Measurements from ENCODE around the gene POMT1.
"Not testable (repeated sequence)": the region's sequence is repeated elsewhere in the genome, so short reads cannot be mapped to it uniquely, and the experiment has no call there.

Gene POMT1

DNA sequence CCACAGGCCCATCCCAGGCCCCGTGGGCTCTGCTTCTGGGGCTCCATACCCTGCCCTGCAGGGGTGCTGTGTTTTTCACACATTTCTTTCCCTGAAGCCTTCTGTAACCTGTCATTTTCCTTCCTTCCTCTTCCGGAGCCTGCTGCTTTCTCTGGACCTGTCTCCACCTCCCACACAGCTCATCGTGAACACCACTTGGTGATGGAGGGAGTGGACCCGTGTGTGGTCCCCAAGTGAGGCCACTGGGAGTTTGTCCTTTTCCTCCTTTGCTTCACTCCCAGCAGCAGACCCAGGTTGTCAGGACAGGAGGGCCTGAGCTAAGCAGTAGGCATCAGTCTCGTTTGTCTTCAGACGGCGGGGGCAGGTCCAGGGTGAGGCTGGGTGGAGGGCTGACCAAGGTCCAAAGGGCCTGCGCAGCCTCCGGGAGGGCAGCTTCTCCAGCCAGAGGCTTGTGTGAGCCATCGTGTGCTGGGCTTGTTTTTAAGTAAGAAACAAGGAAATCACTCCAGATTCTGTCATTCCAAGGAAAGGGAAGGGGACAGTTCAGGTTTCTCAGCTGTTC lies 5.8 kb upstream of the POMT1 start:
- DNase-seq: no peak

DNA sequence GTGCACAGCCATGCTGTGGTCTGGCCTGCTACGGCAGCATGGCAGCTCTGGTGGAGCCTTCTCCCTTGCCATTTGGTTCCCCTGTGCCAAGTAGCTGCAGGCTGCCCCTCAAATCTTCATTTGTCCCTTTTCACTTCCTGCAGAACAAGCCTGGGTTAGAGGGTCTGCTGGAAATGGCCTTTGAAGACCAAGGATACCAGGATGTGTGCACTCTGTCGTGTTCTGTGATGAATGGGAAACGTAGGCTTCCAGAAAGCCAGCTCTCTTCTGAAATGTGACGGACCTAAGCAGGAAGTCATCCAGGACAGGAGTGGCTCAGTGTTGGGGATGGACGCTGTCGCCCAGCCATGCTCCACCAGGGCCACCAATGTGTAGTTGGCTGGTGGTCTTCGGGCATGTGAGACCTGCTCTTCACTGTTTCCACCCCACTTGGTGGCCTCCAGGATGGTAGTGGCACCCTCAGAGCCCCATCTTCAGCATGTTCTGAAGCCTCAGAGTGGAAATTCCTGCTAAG lies 3.4 kb upstream of the POMT1 start:
- no peak for DNase-seq

DNA sequence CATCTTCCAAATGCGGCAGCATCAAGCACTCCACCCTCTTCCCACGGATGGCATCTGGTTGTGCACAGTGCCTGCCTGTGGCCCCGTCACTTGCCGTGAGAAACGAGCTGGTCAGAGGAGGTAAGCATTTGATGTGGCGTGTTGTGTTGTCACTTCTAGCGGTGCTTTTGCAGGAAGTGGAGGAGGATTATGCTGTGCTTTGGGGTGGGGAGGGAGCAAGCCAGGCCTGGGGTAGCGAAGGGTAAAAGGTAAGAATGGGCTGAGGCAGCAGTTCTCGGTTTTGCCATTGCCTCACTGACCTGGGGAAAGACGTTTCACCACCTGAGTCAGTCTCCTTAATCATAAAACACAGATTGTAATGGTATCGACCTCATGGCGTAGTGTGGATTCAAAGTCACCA lies 2.3 kb upstream of the POMT1 start:
- DNase-seq: no peak

DNA sequence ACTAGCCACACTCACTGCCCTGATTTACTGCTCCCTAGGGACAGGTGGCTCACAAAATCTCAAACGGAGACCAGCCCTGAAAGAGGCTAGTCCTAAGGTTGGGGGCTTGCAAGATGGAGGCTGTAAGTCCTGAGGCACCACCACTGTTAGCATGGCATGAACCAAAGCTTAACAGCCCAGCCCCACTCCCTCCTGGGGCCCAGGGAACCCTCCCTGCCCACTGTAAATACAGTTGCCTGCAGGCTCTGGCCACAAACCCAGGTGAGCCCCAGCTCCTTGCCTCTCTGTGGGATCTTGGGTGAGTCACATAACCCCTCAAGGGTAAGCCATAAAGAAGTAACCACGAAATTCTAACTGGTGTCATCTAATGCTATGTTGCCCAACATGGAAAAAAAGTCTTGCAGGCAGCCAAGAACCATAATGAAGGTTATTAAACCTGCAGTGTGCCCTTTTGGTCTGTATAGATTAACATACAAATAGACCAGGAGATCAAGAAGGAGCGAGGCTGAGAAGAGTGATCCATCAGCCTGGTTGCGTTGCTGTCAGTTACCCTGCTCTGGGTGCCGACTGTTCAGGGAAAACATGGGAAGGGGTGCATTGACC lies 1.7 kb upstream of the POMT1 start:
- DNase-seq: peak; percentile 78

DNA sequence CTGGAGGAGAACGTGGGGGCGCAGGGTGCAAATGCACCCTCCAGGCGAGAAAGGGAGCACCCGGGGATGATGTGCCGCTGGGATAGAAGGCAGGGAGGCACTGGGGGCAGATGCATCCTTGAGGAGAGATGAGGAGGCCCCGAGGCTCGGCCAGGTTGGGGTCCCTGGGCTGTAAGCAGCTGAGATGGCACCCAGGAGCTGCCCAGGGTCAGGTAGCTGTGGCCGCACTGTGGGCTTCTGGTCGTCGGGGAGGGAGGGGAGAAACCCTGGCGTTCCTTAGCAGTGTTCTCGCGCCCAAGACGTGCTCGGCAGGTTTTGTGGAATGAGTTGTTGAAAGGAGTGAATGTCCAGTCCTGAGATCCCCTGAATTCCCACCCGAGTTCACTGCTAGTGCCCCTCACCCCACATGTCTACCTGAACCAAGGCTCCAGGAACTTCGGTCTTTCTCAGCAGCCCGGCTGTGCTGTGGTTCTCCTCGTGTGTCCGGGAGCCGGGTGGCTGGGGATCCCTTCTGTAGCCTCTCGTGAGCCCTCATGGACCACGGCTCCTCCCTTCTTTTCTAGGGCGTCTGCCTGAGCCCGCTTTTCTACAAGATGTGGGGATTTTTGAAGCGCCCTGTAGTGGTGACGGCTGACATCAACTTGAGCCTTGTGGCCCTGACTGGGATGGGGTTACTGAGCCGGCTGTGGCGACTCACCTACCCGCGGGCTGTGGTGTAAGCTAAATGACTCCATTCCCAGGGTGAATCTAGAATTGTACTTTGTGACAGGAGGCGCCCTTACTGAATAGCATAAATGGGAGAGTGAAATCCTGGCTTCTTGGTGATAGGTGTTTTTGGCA lies 1.1 kb downstream of the POMT1 start:
- peak; percentile 32 for DNase-seq

DNA sequence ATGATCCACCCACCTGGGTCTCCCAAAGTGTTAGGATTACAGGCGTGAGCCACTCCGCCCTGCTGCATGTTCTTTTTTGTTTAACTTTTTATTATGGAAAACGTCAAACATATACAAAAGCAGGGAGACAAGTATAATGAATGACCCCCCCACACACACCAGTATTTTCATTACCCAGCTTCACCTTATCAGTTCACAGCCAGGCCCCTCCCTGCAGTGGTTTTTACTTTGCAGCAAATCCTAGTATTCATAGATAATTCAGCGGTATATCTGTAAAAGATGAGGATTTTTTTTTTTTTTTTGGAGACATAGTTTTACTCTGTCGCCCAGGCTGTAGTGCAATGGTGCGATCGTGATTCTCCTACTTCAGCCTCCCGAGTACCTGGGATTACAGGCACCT lies 2.3 kb downstream of the POMT1 start:
- no peak for DNase-seq

DNA sequence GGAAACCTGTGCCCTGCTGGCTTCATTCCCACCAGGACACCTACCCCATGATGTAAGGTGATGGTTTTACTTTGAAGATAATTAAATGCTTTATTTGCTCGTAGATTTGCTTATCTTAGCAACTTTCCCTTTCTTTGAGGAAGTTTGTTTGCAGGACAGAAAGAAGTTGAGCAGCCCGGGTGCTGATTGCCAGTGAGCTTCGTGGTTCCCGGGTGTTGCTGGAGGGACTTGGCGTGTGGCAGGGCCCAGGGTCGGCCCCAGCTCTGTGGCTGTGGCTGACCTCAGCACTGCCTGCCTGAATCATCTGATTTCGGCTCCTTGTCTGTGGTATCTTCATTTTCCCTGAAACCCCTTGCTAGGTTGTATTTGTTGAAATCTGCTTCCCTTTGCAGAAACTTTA lies 8.7 kb downstream of the POMT1 start:
- DNase-seq: no peak

DNA sequence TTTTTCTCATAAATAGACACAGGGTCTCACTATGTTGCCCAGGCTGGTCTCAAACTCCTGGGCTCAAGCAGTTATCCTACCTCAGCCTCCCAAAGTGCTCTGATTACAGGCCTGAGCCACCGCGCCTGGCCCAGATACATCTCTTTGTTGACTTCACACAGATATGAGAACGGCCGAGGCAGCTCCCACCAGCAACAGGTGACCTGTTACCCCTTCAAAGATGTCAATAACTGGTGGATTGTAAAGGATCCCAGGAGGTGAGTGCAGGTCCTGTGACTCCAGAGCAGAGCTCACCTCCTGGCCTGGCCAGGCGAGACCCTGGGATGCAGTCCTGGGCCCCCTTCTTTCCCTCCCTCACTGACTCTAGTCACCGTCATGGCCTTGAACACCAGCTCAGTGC lies 9.2 kb downstream of the POMT1 start:
- no peak for DNase-seq

DNA sequence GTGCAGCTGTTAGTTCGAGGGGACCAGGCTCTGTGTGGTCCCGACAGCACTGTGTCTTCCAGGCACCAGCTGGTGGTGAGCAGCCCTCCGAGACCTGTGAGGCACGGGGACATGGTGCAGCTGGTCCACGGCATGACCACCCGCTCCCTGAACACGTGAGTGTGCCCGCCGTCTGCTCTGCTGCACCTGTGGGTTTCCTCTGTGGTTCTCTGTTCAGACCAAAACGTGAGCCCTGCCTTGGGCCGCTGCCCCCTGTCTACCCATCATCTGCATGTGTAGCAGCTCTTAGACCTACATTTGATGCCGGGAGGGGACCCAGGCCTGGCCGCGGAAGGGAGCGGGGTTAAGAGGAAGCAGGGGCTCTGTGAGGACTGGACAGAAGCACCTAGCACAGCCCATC lies 10.5 kb downstream of the POMT1 start:
- DNase-seq: no peak

DNA sequence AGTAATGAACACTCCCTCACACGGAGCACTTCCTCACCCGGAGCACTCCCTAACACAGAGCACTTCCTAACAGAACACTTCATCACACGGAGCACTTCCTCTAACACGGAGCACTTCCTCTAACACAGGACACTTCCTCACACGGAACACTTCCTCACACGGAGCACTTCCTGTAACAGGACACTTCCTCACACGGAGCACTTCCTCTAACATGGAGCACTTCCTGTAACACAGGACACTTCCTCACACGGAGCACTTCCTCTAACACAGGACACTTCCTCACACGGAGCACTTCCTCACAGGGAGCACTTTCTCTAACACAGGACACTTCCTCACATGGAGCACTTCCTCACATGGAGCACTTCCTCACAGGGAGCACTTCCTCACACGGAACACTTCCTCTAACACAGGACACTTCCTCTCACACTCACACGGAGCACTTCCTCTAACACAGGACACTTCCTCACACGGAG lies 12.9 kb downstream of the POMT1 start:
- DNase-seq: not testable (repeated sequence)

DNA sequence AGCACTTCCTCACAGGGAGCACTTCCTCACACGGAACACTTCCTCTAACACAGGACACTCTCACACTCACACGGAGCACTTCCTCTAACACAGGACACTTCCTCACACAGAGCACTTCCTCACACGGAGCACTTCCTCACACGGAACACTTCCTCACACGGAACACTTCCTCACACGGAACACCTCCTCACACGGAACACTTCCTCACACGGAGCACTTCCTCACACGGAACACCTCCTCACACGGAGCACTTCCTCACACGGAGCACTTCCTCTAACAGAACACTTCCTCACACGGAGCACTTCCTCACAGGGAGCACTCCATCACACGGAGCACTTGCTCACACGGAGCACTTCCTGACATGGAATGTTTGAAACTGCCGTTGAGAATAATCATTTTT lies 13.4 kb downstream of the POMT1 start:
- DNase-seq: no peak

DNA sequence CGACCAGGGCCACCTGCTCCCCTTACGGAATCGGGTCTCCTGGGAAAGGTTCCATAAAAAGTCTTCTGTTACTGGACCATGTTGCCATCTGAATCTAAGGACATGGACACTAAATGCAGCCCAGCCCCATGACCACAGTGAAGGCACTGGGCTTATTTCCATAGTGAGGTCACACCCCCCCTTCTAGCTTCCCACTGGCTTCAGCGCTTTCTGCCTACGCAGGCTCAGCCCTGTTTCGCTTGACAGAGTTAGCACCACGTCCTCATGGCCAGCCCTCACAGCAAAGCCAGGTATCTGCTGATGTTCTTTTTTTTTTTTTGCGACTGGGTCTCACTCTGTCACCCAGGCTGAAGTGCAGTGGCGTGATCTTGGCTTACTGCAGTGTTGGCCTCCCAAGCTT lies 14.2 kb downstream of the POMT1 start:
- DNase-seq: no peak

DNA sequence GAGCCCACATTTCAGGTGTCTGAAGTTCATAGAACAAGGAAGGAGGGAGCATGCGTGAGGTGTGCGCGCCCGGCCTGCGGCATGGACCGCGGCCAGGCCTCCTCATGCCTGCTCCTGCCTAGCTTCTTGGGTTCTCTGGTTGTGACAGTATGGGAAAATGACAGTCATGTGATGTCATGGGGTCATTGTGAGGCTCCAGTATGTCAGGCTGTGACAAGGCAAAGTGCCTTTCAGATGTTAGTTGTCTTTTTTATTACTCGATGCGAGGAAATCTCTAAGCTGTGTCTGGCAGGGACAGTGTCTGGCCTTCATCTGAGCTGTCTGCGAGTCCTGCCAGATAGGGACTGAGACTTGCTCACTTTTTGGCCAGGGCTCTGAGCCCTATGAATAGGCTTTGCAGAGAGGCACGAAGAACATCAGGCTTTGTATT lies 15.1 kb downstream of the POMT1 start:
- DNase-seq: no peak

DNA sequence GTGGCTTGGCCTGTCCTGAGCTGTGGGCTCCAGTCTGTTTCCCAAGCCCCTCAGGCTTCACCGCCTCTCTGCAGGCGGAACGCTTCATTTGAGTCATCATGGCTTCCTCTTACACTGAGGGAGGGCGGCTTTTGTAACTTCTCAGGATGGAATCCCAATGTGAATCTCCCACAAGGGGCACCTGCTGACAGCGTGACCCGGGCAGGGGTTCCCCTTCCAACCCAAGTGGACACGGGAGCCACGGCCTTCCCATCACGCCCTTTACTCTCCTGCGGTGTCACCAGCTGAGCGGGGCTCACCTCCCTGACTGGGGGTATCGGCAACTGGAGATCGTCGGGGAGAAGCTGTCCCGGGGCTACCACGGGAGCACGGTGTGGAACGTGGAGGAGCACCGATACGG lies 15.8 kb downstream of the POMT1 start:
- DNase-seq: no peak

DNA sequence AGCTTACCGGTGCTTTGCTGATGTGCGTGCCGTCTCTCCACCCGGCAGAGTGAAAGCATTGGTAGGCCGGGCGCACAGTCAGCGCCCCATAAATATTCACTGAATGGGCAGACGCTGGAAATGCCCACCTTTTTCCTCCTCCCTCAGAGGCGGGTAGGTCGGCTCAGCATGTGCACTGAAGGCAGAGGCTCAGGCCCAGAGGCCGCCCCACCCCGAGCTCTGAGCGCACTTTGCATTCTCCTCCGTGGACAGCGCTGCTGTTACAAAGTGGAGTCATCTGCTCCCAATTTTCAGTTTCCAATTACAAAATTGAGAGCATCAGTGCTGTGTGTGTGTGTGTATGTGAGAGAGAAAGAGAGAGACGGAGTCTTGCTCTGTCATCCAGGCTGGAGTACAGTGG lies 17.8 kb downstream of the POMT1 start:
- DNase-seq: no peak

DNA sequence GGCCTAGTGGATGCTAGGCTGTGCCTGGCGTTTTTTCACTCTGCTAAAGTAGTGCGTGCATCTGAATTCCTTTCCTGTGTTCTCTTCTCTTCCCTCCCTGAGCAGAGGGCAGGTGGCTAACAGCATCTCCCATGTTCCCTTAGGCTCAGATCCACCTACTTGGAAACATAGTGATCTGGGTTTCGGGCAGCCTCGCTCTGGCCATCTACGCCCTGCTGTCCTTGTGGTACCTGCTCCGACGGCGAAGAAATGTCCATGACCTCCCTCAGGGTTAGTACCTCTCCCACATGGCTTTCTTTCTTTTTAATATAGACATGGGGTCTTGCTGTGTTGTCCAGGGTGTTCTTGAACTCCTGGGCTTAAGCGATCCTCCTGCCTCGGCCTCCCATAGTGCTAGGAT lies 18.5 kb downstream of the POMT1 start:
- DNase-seq: no peak

DNA sequence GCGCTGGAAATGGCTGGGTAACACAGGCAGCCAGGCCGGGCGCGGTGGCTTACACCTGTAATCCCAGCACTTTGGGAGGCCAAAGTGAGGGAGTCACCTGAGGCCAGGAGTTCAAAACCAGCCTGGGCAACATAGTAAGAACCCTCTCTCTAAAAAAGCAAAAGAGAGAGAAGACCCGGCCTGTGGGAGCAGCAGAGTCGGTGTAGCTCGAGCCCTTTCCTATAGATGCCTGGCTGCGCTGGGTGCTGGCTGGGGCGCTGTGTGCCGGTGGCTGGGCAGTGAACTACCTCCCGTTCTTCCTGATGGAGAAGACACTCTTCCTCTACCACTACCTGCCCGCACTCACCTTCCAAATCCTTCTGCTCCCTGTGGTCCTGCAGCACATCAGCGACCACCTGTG lies 19.1 kb downstream of the POMT1 start:
- DNase-seq: no peak

DNA sequence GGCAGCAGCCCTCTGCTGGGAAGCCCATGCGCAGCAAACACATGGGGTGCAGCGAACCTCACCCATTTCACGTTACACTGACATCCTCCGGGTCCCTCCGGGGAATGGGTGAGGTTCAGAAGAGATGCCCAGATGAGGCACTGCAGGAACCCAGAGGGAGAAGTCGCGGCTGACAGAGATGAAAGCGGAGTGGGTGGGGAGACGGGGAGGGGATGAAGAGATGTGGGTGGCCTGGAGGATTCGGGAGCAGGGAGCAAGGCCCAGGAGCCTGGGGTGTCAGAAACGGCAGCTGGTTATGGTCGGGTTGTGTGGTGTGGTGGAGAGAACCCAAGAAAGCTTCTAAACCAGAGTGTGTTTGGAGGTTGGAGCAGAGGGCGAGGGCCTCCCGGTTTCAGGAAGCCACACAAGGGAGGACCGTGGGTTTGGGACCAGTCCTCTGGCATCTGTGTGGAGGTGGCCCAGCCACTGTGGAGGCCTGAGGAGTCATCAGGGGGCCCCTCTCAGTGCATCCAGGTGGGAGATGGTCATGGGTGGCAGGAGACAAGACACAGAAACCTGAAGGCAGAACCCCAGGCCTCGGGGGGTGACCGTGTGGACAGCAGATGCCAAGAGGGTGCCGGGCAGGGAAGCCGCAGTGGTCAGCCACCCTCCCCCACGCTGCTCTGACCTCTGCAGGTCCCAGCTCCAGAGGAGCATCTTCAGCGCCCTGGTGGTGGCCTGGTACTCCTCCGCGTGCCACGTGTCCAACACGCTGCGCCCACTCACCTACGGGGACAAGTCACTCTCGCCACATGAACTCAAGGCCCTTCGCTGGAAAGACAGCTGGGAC lies 19.8 kb downstream of the POMT1 start:
- DNase-seq: no peak

DNA sequence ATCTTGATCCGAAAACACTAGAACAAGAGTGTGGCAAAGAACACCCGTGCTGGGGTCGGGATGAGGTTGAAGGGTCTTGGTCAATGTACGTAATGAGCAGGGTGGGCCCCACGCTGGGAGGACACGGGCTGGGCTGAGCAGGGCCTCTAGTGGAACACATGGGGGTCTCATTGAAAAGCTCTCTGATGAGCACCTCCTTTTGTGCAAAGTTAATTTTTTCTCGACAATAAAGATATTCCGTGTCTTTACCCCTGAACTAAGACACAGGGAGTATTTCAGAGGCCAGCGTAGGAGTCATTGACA lies 20.3 kb downstream of the POMT1 start:
- DNase-seq: no peak

DNA sequence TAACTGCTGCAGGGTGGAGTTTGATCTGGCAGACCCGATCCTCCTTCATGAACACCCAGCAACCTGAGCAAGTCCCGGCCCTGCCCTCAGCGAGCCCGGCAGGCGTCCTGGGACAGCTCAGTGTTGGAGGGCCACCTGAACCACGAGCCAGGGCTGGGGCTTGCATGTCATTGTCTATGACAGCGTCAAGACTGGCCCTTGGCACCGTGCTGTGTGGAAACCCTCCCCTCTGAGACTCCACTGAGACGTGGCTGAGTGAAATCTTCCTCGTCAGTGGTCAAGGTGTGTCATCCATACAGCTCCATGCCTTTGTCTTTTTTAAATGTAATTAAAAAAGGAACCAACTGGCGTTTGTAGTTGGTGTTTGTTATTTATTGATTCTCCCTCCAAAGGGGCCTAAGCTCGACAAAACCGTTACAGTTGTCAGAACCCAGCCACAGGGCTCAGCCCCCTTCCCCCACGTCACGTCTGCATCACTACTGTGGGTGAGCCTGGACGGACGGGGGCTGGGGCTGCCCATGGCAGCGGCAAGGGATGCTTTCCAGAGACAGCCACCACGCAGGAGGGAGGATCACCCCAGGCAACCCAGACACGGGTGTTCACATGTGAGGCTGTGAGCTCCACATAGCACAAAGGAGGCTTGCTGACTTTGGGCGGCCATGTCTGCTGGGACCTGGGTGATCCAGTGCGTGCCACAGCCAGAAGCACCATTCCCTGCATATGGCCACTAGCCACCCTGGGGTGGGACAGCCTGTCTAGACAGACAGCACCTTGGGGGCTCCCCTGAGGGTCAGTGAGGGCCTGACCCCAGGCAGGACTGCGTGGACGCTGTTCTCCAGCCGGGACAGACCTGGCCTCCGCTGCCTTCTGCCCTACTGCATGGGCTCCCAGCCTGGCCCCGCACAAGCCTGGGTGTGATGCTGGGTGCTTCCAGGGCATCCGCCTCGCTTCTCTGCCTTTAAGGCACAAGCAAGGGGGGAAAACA lies 21.0 kb downstream of the POMT1 start:
- no peak for DNase-seq

DNA sequence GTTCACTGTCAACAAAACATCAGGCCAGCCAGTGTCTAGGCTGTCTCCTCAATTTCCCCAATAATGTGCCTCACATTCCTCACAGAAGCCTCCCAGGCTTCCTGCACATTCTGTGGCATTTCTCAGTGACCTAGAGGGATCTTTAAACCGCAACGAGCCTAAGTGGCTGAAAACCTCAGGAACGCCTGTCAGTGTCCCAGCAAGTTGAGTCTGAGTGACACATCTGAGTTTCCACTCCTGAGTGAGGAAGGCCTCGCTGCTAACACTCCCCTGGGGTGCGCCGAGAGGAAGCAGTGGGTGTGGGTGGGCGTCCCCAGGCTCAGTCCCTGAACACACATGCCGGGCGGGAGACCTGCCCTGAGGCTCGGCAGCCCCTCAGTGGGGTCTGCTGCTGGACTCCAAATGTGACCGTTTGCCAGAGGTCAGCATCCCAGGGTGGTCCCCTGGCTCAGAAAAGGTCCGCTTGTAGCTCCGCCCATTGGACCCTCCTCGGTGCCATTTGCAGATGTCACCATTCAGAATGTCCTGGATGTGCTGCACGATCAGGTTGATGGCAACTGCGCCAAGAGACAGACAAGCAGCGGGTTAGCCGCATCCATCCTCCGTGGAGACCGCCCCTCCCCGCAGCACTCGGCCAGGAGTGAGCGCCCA lies 22.1 kb downstream of the POMT1 start:
- peak; percentile 64 for DNase-seq

All from fibroblast of skin of right quadriceps (primary cell).